HG03571 (cell line): ENCODE measurements around the gene ATXN7.
A peak's percentile ranks its signal among the peaks of the same experiment; 100 is the strongest.

Source experiments
- ATAC-seq: cut with Tn5 transposase; IDR thresholded peaks from one replicate; pipeline ENCODE4 v1.9.1; 2021; ENCODE audit not compliant: unreplicated experiment

ATXN7 gene, protein sequence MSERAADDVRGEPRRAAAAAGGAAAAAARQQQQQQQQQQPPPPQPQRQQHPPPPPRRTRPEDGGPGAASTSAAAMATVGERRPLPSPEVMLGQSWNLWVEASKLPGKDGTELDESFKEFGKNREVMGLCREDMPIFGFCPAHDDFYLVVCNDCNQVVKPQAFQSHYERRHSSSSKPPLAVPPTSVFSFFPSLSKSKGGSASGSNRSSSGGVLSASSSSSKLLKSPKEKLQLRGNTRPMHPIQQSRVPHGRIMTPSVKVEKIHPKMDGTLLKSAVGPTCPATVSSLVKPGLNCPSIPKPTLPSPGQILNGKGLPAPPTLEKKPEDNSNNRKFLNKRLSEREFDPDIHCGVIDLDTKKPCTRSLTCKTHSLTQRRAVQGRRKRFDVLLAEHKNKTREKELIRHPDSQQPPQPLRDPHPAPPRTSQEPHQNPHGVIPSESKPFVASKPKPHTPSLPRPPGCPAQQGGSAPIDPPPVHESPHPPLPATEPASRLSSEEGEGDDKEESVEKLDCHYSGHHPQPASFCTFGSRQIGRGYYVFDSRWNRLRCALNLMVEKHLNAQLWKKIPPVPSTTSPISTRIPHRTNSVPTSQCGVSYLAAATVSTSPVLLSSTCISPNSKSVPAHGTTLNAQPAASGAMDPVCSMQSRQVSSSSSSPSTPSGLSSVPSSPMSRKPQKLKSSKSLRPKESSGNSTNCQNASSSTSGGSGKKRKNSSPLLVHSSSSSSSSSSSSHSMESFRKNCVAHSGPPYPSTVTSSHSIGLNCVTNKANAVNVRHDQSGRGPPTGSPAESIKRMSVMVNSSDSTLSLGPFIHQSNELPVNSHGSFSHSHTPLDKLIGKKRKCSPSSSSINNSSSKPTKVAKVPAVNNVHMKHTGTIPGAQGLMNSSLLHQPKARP

DNA sequence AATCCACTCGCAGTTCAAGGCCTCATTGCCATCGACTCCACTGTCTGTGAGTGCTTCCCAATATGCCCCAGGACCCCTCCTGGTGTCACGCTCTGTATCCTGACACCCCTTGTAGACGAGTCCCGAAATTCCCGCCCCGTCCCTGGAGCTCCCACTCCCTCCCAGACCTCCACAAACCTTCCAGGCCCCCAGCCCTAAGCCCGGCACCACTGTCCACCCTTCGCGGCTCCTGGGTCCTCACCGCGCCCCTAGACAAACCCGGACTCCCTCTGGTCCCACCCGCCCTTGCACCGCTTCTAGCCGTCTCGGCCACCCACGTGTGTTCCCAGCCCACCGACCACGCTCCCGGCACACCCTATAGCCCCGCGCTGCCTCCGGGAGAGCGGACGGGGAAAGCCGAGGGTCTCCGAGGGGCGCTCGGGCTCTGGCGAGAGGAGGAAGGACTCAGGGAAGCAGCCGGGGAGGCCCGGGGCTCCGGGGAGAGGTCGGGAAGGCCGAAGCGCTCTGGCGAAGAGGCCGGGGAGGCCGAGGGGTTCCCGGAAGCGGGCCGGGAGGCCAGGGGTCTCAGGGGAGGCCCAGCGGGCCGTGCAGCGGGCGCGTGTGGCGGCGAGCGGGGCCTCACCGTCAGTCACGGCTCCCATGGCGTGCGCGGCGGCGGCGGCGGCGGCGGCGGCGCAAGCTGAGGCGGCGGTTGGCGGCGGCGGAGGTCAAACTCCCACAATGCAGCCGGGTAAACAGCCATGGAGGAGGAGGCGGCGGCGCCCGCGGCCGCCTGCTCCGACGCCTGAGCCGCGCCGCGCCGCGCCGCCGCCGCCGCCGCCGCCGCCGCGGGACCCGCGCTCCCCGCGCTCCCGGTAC lies at the start of gene ATXN7, which contains the start of gene THOC7:
Gene ATXN7, plus strand, starts transcription at position 718 of the 858 bp plus-strand sequence. CDS start 48,732 bp downstream, outside the sequence.
Gene THOC7, minus strand, starts transcription at position 656 of the 858 bp plus-strand sequence. Its CDS starts 15 bp downstream, at position 641.
- ATAC-seq, result peak; percentile 56

- no peak for ATAC-seq
These were observed 49.4 kb upstream of the ATXN7 start for GRCh38 chr3:63814237-63814636.

- no peak for ATAC-seq
These were observed 46.4 kb upstream of the ATXN7 start for GRCh38 chr3:63817225-63817624.

DNA sequence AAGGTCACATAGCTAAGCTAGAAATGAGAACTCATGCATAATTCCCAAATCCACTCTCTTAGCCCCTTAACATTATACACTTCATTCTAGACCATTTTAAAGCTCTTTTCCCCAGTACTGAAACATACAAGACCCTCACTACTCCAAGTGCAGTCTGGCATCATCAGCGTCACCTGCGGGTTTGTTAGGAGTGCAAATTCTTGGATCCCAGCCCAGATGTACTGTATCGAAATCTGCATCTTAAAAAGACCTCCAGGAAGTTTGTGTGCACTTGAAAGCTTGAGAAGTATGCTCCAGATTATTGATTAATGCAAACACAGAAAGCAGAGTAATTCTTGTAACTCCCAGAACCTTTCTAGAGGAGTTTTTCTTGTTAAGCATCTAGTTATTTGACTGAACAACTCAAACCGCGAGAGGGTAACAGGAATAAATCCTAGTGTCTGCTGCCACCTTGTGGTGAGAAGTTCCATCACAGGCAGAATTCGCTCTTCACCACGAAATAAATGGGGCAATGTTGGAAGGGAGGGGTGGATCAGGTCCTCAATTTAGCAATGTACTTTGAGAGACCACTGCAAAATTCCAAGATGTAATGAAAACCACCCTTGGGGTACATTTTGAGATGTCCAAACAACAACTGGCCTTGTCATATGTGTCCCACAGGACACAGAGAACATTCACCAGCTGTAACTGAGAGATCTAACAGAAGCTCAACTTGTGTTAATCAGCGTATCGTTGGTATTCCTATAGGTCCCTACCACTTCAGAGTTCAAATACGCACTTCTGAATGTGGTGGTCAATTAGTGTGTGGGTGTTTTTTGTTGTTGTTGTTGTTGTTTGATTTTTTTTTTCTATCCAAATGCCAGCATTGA lies 45.2 kb upstream of the ATXN7 start:
- peak; percentile 78 for ATAC-seq

DNA sequence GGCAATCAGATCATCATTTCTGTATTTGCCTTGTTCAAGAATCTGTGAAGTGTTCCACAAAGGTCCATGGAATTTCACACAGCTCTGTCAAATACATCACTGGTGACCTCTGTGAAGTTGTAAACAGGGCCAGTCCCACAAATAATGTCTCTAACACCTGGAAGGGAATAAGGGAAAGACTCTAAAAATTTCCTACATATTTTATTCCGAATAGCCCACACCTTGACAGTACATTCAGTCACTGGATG lies 44.6 kb upstream of the ATXN7 start, which contains the start of gene C3orf49:
Gene C3orf49, plus strand, starts transcription at position 149 of the 248 bp plus-strand sequence. CDS start 173 bp downstream, outside the sequence.
- ATAC-seq, result no peak

- no peak for ATAC-seq
These were observed 39.4 kb upstream of the ATXN7 start for GRCh38 chr3:63824309-63824708.

DNA sequence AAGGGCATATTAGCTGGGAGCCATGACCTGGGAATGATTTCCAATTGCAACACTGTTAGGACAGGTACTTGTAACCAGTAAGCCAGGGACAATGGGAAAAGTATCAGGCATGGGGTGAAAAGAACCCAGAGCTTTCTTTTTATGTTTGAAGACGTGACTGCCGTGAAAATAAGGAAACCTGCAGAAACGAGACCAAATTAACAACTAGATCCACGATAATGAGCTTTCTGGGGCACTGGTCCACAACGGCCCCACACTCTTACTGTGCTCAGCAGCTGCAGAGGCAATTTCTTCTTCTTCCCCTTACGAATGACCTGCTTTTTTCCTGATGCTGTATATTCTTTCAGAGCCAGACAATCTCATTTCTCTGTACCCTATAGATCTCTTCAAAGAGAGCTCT lies 33.1 kb upstream of the ATXN7 start:
- ATAC-seq, result no peak

GRCh38 chr3:63832395-63832794 lies 31.3 kb upstream of the ATXN7 start:
- no peak for ATAC-seq

DNA sequence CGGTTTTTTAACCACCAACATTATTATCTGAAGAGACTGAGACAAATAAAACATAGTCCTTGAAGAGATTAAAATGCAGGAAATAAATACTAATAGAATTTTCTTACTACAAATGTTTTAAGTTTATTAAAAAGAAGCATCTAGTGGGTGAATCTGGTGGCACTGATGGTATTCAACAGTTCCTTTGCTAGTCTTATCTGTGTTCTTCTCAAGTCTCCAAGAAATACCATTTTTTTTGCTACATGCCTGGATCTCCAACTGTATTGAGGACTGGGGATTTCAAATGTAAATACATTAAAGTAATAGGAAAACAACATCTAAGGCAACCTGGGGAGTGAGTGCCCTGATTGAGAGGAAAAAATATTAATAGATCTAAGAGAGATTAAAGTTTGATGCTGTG lies 22.0 kb upstream of the ATXN7 start:
- no peak for ATAC-seq

DNA sequence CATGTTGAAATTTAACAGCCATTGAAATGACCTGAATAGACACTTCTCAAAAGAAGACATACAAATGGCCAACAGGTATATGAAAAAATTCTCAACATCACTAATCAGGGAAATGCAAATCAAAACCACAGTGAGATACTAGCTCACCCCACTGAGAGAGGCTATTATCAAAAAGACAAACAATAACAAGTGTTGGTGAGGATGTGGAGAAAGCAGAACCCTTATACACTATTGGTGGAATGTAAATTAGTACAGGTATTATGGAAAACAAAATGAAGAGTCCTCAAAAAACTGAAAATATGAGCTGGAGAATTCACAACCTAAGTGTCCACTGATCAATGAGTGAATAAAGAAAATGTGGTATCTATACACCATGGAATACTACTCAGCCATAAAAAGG lies 21.5 kb upstream of the ATXN7 start:
- no peak for ATAC-seq

DNA sequence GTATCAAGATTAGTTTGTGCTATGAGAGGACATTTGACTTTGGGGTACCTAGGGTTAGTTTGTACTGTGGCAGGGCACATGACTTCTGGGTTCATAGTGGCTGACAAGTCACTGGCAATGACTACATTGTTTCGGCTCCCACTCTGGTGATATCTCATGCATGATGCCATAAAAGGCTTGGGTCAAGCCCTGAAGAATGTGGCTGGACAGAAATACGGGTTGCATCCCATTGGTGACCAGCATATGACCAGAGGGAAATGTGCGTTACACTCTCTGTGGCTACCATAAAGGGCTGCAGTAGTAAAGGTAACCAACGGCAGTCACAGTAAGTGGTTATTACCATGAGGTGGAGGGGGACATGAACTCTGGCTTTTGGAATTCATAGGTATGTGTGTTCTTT lies 18.5 kb upstream of the ATXN7 start:
- ATAC-seq, result no peak

GRCh38 chr3:63847718-63848450 lies 15.8 kb upstream of the ATXN7 start:
- no peak for ATAC-seq

GRCh38 chr3:63849175-63849574 lies 14.5 kb upstream of the ATXN7 start:
- ATAC-seq, result no peak

DNA sequence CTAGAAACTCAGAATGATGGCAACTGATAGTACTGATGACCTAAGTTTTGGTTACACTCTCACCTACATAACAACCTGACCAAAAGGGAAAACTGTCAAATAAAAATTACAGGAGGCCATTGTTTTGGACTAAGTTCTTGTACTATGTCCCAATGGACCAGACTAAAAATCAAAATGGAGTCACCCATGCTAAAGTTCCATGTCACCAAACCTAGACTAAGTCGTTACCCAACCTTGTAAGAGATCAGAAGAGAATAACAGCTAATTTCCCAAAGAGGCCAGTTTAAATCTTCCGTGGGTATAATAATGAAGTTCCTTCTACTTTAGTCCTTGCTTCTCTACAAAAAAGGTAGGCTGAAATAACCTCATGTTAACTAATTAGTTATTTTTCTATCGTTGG lies 12.4 kb upstream of the ATXN7 start:
- no peak for ATAC-seq

- ATAC-seq, result no peak
These were observed 10.6 kb upstream of the ATXN7 start for GRCh38 chr3:63853106-63853505.

DNA sequence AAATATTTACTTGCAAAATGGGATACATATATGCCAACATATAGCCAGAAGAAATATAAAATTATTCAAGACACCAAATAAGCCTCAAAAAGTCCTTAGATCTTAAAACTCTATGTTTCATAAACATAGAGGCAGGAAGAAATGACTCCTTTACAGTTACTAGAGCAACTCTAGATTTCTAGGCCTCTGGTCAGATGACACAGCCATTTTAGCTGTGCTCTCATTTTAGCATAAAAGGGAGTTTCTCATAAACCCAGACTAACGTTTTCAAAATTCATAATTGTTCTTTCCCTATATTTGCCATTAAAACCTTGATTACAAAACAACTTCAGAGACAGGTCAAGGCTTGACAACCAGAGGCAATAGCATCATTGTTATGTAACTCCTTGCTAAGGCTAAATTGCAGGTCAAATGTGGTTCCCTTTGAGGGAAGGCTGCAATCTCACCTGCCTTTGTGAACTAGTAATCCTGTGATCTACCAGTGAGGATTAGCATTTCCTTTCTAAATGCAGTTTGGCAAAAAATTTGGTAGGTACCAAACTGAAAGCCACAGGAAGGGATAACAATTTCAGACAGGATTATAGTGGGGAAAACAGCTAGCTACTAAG lies 8.2 kb upstream of the ATXN7 start:
- no peak for ATAC-seq

DNA sequence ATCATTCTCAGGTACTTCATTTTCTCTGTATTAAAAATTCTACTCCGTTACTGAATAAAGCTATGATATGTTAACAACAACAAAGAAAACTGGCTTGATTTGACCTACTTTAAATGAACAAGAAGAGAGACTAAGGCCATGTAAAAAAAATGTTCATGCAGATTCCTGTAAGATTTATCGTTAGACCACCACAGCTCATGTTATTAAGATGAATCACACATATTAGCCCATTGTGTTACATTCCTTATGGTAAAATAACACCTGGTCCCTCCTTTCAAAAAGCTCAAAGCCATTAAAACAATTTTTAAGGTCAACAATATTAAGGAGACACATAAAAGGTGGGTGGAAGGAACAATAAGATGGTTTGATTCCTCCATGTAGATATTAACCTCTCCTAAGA lies 6.4 kb upstream of the ATXN7 start:
- no peak for ATAC-seq

DNA sequence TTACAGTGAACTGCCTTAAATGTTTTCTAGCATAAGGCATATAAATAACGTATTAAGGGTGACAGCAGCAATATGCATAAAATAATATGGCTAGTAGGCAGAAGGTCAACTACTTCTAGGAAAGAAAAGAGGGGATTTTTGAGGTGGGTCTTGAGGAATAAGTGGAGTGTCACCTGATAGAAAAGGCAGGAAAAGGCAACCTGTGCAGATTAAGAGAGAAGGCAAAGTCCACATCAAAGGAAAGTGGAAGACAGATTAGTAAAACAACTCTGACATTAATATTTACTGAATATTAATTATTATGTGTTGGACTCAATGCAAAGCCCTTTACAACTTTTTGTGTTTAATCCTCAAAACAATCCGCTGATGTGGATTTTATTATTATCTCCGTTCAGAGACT lies 2.9 kb upstream of the ATXN7 start:
- no peak for ATAC-seq

DNA sequence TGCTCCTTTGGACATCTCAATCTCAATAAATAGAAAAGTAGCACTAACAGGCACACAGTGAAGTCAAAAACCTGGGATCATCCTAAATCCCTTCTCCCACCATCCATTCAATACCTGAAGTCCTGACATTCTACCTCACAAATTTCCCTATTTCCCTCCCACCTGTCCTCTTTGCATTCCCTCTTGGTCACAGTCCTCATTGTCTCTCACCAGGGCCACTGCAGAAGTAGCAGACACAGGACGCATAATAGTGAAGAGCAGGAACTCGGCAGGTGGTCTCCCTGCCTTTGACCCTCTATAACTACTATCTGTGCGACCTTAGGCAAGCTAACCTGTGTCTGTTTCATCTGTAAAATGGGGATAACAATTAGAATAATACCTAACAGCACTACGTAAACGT lies 2.4 kb upstream of the ATXN7 start:
- no peak for ATAC-seq
